Measurements from ENCODE around the gene CITED4. TPM values are rescaled to one million over a fixed set of nuclear protein-coding genes. Genes with fewer than 3 reads are reported as not detected.

CITED4 gene
- polyA plus RNA-seq, 1 of the 3 experiments (the other 2 are of a cell fraction) = 10.1 TPM

DNA sequence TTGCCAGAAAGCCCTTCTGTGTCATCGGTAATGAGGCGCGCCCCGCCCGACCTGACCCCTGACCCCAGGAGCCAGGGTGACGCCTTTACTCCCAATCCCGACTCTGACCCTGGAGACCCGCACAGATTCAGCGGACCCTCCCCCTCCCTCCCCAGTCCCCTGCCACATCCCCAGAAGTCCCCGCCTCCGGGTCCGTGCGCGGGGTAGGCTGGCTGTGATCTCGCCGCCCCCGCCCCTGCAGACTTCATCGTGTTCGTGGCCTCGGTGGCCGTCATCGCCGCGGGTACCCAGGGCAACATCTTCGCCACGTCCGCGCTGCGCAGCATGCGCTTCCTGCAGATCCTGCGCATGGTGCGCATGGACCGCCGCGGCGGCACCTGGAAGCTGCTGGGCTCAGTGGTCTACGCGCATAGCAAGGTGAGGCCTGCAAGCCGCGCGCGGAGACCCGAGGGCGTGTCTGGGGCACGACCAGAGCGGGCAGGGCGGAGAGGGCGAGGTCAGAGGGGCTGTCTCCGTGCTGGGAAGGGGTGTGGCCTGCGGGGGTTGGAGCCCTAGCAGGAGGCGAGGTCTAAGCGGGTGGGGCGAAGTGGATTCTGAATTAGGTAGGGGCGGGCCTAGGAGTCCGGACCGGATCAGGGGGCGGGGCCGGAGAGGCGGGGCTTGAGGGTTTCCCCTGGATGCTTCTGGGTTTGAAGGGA is 43.8 kb downstream of the CITED4 start:
- Histone ChIP-seq H3K4me2 (no peak overlapping the region), H3K9me3 (no peaks in the 10 kb centered on the region), H3F3A (replicated peaks; ENCODE audit: insufficient read depth) (no peaks in the 10 kb centered on the region), H3K9ac (no peak overlapping the region), H3K4me1 (ENCODE audit: control insufficient read depth in 1 of 2, insufficient read depth in 2 of 2, low read depth in 1 of 2, low read length in 1 of 2) (peaks cover 0 to 13% of the 10 kb centered on the region in 2 experiments; a peak in 1 of 4 replicates), H3K4me3 (ENCODE audit: low read depth in 2 of 2, low read length in 1 of 2) (no peak overlapping the region), H3K27ac (ENCODE audit: low read depth in 2 of 2, low read length in 1 of 2) (no peak overlapping the region), H2AFZ (ENCODE audit: low read depth) (no peak overlapping the region), H4K20me1 (ENCODE audit: insufficient read depth) (no peaks in the 10 kb centered on the region), H3K27me3 (ENCODE audit: insufficient read depth) (no peaks in the 10 kb centered on the region), H3K9me2 (no peaks in the 10 kb centered on the region), H3K79me2 (ENCODE audit: insufficient read depth) (no peaks in the 10 kb centered on the region), H3K36me3 (replicated peaks in 1 of 2; ENCODE audit: control insufficient read depth in 1 of 2, insufficient read depth in 2 of 2, low read length in 1 of 2) (no peaks in the 10 kb centered on the region)
- TF ChIP-seq, protein P1, sequence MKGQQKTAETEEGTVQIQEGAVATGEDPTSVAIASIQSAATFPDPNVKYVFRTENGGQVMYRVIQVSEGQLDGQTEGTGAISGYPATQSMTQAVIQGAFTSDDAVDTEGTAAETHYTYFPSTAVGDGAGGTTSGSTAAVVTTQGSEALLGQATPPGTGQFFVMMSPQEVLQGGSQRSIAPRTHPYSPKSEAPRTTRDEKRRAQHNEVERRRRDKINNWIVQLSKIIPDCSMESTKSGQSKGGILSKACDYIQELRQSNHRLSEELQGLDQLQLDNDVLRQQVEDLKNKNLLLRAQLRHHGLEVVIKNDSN (IDR thresholded peaks at IDR 0.05; ENCODE audit: borderline replicate concordance, low read depth) = no peak
- TF ChIP-seq SIN3A (IDR thresholded peaks at IDR 0.05; ENCODE audit: borderline replicate concordance, low read depth, low read length) (no peak), EZH2phosphoT487 (IDR thresholded peaks at IDR 0.05; ENCODE audit: borderline replicate concordance, low read depth) (no peak), RAD21 (IDR thresholded peaks at IDR 0.05; ENCODE audit: low read length) (no peak), GATA2 (CRISPR knock-in tag; IDR thresholded peaks at IDR 0.05) (no peak), POLR2AphosphoS5 (IDR thresholded peaks at IDR 0.05; ENCODE audit: low read depth, low read length) (no peak)
- TF ChIP-seq, protein P2, sequence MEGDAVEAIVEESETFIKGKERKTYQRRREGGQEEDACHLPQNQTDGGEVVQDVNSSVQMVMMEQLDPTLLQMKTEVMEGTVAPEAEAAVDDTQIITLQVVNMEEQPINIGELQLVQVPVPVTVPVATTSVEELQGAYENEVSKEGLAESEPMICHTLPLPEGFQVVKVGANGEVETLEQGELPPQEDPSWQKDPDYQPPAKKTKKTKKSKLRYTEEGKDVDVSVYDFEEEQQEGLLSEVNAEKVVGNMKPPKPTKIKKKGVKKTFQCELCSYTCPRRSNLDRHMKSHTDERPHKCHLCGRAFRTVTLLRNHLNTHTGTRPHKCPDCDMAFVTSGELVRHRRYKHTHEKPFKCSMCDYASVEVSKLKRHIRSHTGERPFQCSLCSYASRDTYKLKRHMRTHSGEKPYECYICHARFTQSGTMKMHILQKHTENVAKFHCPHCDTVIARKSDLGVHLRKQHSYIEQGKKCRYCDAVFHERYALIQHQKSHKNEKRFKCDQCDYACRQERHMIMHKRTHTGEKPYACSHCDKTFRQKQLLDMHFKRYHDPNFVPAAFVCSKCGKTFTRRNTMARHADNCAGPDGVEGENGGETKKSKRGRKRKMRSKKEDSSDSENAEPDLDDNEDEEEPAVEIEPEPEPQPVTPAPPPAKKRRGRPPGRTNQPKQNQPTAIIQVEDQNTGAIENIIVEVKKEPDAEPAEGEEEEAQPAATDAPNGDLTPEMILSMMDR (IDR thresholded peaks at IDR 0.05) = no peak
- no peak for DNase-seq
- CTCF ChIA-PET = interaction anchor here (0.9 to 1.0 kb wide), 2 partner anchors 31 to 44 kb away, joined by 3 read pairs; no protein-coding TSS in a partner anchor
- 92% methylated on average over 58 of the region's 59 CpGs for WGBS (ENCODE audit: low lambda C conversion rate)
- POLR2A ChIA-PET = no interaction called here

DNA sequence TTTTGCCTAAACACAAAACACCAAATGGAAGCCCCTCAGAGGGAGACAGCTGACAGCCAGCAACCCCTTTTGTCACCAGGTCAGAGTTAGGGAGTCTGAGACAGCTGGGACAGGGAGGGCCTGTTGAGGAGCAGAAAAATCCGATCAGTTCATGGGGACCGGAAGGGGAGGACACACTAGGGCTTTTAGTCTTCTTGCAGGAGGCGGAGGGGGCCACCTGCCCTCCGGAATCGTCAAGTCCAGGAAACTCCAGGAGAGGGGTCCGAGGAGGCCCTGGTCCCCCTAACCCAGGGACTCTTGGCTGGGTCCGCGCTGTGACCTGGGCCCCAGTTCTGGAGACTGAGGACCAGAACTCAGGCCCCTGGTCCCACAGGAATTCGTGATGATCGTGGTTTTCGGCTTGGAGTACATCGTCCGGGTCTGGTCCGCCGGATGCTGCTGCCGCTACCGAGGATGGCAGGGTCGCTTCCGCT is 44.3 kb downstream of the CITED4 start:
- Histone ChIP-seq H3K9me2 (no peaks in the 10 kb centered on the region), H3K36me3 (replicated peaks in 1 of 2; ENCODE audit: control insufficient read depth in 1 of 2, insufficient read depth in 2 of 2, low read length in 1 of 2) (no peaks in the 10 kb centered on the region), H4K20me1 (ENCODE audit: insufficient read depth) (no peaks in the 10 kb centered on the region), H3K9me3 (no peaks in the 10 kb centered on the region), H3K27ac (ENCODE audit: low read depth in 2 of 2, low read length in 1 of 2) (no peak overlapping the region), H3K4me1 (ENCODE audit: control insufficient read depth in 1 of 2, insufficient read depth in 2 of 2, low read depth in 1 of 2, low read length in 1 of 2) (peaks cover 0 to 13% of the 10 kb centered on the region in 2 experiments; a peak in 1 of 4 replicates), H2AFZ (ENCODE audit: low read depth) (no peak overlapping the region), H3K27me3 (ENCODE audit: insufficient read depth) (no peaks in the 10 kb centered on the region), H3K79me2 (ENCODE audit: insufficient read depth) (no peaks in the 10 kb centered on the region), H3K4me2 (no peak overlapping the region), H3F3A (replicated peaks; ENCODE audit: insufficient read depth) (no peaks in the 10 kb centered on the region), H3K4me3 (ENCODE audit: low read depth in 2 of 2, low read length in 1 of 2) (no peak overlapping the region), H3K9ac (no peak overlapping the region)
- ChIA-PET CTCF (no interaction called here), POLR2A (no interaction called here)
- TF ChIP-seq, protein P3, sequence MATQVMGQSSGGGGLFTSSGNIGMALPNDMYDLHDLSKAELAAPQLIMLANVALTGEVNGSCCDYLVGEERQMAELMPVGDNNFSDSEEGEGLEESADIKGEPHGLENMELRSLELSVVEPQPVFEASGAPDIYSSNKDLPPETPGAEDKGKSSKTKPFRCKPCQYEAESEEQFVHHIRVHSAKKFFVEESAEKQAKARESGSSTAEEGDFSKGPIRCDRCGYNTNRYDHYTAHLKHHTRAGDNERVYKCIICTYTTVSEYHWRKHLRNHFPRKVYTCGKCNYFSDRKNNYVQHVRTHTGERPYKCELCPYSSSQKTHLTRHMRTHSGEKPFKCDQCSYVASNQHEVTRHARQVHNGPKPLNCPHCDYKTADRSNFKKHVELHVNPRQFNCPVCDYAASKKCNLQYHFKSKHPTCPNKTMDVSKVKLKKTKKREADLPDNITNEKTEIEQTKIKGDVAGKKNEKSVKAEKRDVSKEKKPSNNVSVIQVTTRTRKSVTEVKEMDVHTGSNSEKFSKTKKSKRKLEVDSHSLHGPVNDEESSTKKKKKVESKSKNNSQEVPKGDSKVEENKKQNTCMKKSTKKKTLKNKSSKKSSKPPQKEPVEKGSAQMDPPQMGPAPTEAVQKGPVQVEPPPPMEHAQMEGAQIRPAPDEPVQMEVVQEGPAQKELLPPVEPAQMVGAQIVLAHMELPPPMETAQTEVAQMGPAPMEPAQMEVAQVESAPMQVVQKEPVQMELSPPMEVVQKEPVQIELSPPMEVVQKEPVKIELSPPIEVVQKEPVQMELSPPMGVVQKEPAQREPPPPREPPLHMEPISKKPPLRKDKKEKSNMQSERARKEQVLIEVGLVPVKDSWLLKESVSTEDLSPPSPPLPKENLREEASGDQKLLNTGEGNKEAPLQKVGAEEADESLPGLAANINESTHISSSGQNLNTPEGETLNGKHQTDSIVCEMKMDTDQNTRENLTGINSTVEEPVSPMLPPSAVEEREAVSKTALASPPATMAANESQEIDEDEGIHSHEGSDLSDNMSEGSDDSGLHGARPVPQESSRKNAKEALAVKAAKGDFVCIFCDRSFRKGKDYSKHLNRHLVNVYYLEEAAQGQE (IDR thresholded peaks at IDR 0.05; ENCODE audit: low read depth, low read length) = no peak
- TF ChIP-seq EP300 (IDR thresholded peaks at IDR 0.05; ENCODE audit: borderline replicate concordance in 1 of 2, low read depth in 1 of 2, low read length in 1 of 2) (no peak), RFX5 (IDR thresholded peaks at IDR 0.05; ENCODE audit: low read length) (no peak), FOXJ3 (CRISPR knock-in tag; IDR thresholded peaks at IDR 0.05) (no peak), TCF12 (IDR thresholded peaks at IDR 0.05) (no peak), GATA2 (CRISPR knock-in tag; IDR thresholded peaks at IDR 0.05) (no peak), MXI1 (IDR thresholded peaks at IDR 0.05; ENCODE audit: low read depth, low read length) (no peak), EZH2phosphoT487 (IDR thresholded peaks at IDR 0.05; ENCODE audit: borderline replicate concordance, low read depth) (no peak), RXRA (IDR thresholded peaks at IDR 0.05; ENCODE audit: borderline replicate concordance, low read depth) (no peak), JUND (IDR thresholded peaks at IDR 0.05) (no peak), NFIC (IDR thresholded peaks at IDR 0.05; ENCODE audit: borderline replicate concordance) (no peak)
- TF ChIP-seq, protein P1 (IDR thresholded peaks at IDR 0.05; ENCODE audit: borderline replicate concordance, low read depth) = no peak
- 94% methylated on average over 15 of the region's 19 CpGs for WGBS (ENCODE audit: low lambda C conversion rate)
- no peak for DNase-seq
